Neural progenitor cell (in vitro differentiated cells): ENCODE data around the gene SNAPC2.

Experiments used
- EZH2 ChIP-seq: fragments of 200-600 bp; sonication (generic); IDR thresholded peaks from 2 replicates; pipeline ENCODE4 v1.6.1; 2017; ENCODE audit warnings: antibody characterized with exemption, mild to moderate bottlenecking, moderate library complexity
- EZH2phosphoT487 ChIP-seq: fragments of 200-600 bp; sonication (generic); IDR thresholded peaks from 2 replicates; pipeline ENCODE4 v1.6.1; 2017; ENCODE audit warnings: antibody characterized with exemption
- TF ChIP-seq, protein P1 (sequence below): fragments of 200-600 bp; sonication (generic); IDR thresholded peaks from 2 replicates; pipeline ENCODE4 v1.5.1; 2017; ENCODE audit warnings: antibody characterized with exemption, mild to moderate bottlenecking

DNA sequence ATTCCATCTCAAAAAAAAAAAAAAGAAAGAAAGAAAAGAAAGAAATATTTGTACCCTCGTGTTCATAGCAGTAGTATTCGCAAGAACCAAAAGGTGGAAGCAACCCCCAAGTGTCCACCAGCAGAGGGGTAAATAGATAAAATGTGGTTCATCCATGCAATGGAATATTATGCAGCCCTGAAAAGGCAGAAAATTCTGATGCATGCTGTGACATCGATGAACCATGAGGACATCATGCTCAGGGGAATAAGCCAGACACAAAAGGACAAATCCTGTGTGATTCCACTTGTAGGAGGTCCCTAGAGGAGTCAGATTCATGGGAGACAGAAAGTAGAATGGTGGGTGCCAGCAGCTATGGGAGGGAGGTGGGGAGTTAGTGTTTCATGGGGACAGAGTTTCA is 38.2 kb upstream of the SNAPC2 start:
- TF ChIP-seq EZH2 = no peak
- TF ChIP-seq, protein P1, sequence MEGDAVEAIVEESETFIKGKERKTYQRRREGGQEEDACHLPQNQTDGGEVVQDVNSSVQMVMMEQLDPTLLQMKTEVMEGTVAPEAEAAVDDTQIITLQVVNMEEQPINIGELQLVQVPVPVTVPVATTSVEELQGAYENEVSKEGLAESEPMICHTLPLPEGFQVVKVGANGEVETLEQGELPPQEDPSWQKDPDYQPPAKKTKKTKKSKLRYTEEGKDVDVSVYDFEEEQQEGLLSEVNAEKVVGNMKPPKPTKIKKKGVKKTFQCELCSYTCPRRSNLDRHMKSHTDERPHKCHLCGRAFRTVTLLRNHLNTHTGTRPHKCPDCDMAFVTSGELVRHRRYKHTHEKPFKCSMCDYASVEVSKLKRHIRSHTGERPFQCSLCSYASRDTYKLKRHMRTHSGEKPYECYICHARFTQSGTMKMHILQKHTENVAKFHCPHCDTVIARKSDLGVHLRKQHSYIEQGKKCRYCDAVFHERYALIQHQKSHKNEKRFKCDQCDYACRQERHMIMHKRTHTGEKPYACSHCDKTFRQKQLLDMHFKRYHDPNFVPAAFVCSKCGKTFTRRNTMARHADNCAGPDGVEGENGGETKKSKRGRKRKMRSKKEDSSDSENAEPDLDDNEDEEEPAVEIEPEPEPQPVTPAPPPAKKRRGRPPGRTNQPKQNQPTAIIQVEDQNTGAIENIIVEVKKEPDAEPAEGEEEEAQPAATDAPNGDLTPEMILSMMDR = no peak
- TF ChIP-seq EZH2phosphoT487 = no peak
